CD14-positive monocyte (primary cell): ENCODE results near the gene TMEM63C. TPM values are rescaled to one million over a fixed set of nuclear protein-coding genes. Genes with fewer than 3 reads are reported as not detected.

Experiments used
- DNase-seq, 3 donors: peaks; one replicate each; pipeline ENCODE4 v3.0.0-alpha.2; 2011 to 2022
- H2AFZ ChIP-seq: 2 replicates; pipeline ENCODE4 v1.6.0; 2012; ENCODE audit warnings: mild to moderate bottlenecking, low read depth, low read length, inconsistent platforms; ENCODE audit not compliant: insufficient read depth, poor library complexity, severe bottlenecking
- H3K27ac ChIP-seq, 2 donors: 1 replicate in 1 of 2; 2 replicates in 1 of 2; pipeline ENCODE4 v1.5.1; 2012 to 2013; ENCODE audit warnings: low read length in 2 of 2, control low read depth in 1 of 2, inconsistent platforms in 1 of 2, low read depth in 1 of 2, mild to moderate bottlenecking in 1 of 2
- H3K27me3 ChIP-seq, 2 donors: one replicate each; pipeline versions ENCODE4 v1.6.0 to v1.6.1; 2011 to 2013; ENCODE audit warnings: low read length in 2 of 2; ENCODE audit not compliant: control insufficient read depth in 2 of 2, insufficient read depth in 2 of 2
- H3K36me3 ChIP-seq, 2 donors: replicated peaks in 1 of 2; 1 replicate in 1 of 2; 2 replicates in 1 of 2; pipeline versions ENCODE4 v1.5.1 to v1.6.1; 2012 to 2013; ENCODE audit warnings: low read length in 2 of 2, control low read depth in 1 of 2, inconsistent platforms in 1 of 2, mild to moderate bottlenecking in 1 of 2; ENCODE audit not compliant: insufficient read depth in 2 of 2, control insufficient read depth in 1 of 2
- H3K4me1 ChIP-seq, 2 donors: 1 replicate in 1 of 2; 2 replicates in 1 of 2; pipeline versions ENCODE4 v1.5.1 to v1.6.1; 2012 to 2013; ENCODE audit warnings: low read length in 2 of 2, control low read depth in 1 of 2, inconsistent platforms in 1 of 2, mild to moderate bottlenecking in 1 of 2, moderate library complexity in 1 of 2; ENCODE audit not compliant: insufficient read depth in 2 of 2, control insufficient read depth in 1 of 2
- H3K4me2 ChIP-seq: replicated peaks from 2 replicates; pipeline ENCODE3; 2012; ENCODE audit warnings: low read length, moderate library complexity, mild to moderate bottlenecking; ENCODE audit not compliant: poor library complexity, severe bottlenecking; ENCODE audit errors: extremely low read depth
- H3K4me3 ChIP-seq, 3 experiments: fragments of 200-600 bp in 1 of 3; sonication (generic) in 1 of 3; replicated peaks in 1 of 3; 1 replicate in 2 of 3; 2 replicates in 1 of 3; pipeline ENCODE4 v1.5.1; 2011 to 2013; ENCODE audit warnings: low read length in 3 of 3, mild to moderate bottlenecking in 3 of 3, control low read depth in 2 of 3, low read depth in 2 of 3, inconsistent platforms in 1 of 3, moderate library complexity in 1 of 3
- H3K79me2 ChIP-seq: 2 replicates; pipeline ENCODE4 v1.6.0; 2012; ENCODE audit warnings: mild to moderate bottlenecking, control low read depth, inconsistent platforms, low read length, moderate library complexity; ENCODE audit not compliant: insufficient read depth
- H3K9ac ChIP-seq: 2 replicates; pipeline ENCODE4 v1.6.0; 2017; ENCODE audit warnings: low read length, mild to moderate bottlenecking; ENCODE audit not compliant: insufficient read depth, poor library complexity, severe bottlenecking
- H3K9me3 ChIP-seq, 2 donors: replicated peaks in 1 of 2; 1 replicate in 1 of 2; 2 replicates in 1 of 2; pipeline versions ENCODE4 v1.5.1 to v1.6.1; 2012 to 2013; ENCODE audit warnings: low read length in 2 of 2, control low read depth in 1 of 2; ENCODE audit not compliant: control insufficient read depth in 1 of 2, insufficient read depth in 1 of 2
- H4K20me1 ChIP-seq: 2 replicates; pipeline ENCODE4 v1.6.0; 2012; ENCODE audit warnings: mild to moderate bottlenecking, low read length, control low read depth, moderate library complexity; ENCODE audit not compliant: insufficient read depth
- H3K27ac Mint-ChIP-seq, 7 donors: one replicate each; pipeline ENCODE4 v1.8.0; 2020; ENCODE audit warnings: mild to moderate bottlenecking in 7 of 7, mixed read lengths in 7 of 7, moderate library complexity in 6 of 7, inconsistent platforms in 2 of 7
- H3K27me3 Mint-ChIP-seq, 3 donors: one replicate each; pipeline ENCODE4 v1.8.0; 2021 to 2022; ENCODE audit warnings: low read depth in 3 of 3, mild to moderate bottlenecking in 3 of 3, mixed read lengths in 3 of 3, moderate library complexity in 3 of 3, inconsistent platforms in 1 of 3
- H3K36me3 Mint-ChIP-seq, 2 donors: one replicate each; pipeline ENCODE4 v1.8.0; 2020; ENCODE audit warnings: mixed read lengths in 2 of 2, inconsistent platforms in 1 of 2, mild to moderate bottlenecking in 1 of 2
- H3K4me1 Mint-ChIP-seq: one replicate; pipeline ENCODE4 v1.8.0; 2020; ENCODE audit warnings: mild to moderate bottlenecking, mixed read lengths
- H3K4me3 Mint-ChIP-seq, 2 donors: one replicate each; pipeline ENCODE4 v1.8.0; 2020; ENCODE audit warnings: mild to moderate bottlenecking in 2 of 2, mixed read lengths in 2 of 2, moderate library complexity in 1 of 2
- H3K9me3 Mint-ChIP-seq, 7 donors: one replicate each; pipeline ENCODE4 v1.8.0; 2020 to 2022; ENCODE audit warnings: mixed read lengths in 7 of 7, mild to moderate bottlenecking in 6 of 7, moderate library complexity in 6 of 7, inconsistent platforms in 2 of 7
- CTCF ChIP-seq: fragments of 200-600 bp; IDR thresholded peaks from one replicate; pipeline ENCODE4 v1.8.0; 2022; ENCODE audit warnings: antibody characterized with exemption, mild to moderate bottlenecking
- WGBS: methylation state at CpG from one replicate; pipeline ENCODE4 v1.1.5; 2013; ENCODE audit warnings: missing lambda C conversion rate; ENCODE audit not compliant: insufficient coverage; 5-methylcytosine and 5-hydroxymethylcytosine counted together
- intact Hi-C, 2 donors: fragments of 100-400 bp; cut with micrococcal nuclease; formaldehyde crosslinking; loops; one replicate each; pipeline versions ENCODE4 v1.15.0 to v1.15.1; 2023
- polyA plus RNA-seq, 3 donors: library from polyadenylated mRNA; depleted of rRNA in 1 of 3; unstranded in 2 of 3; stranded (reverse) in 1 of 3; fragments of 300-500 nt in 2 of 3; fragments of >200 nt in 1 of 3; fragmentation: Illumina TruSeq in 2 of 3; gene quantifications; 1 replicate in 2 of 3; 2 replicates in 1 of 3; pipeline ENCODE4 v1.2.3, GENCODE V29; 2012 to 2021

The TMEM63C gene
- polyA plus RNA-seq, 3 donors: 0.78 to 4.4 TPM; not detected in 1

- H3K9me3 ChIP-seq: no peaks in the 10 kb centered on the region
- peak; percentile 51 to 85 (median 70) for DNase-seq
- H3K36me3 ChIP-seq: peaks cover 5 to 10% of the 10 kb centered on the region in 2 donors
- 95% methylated on average over 2 of the region's 4 CpGs for WGBS
- no peak overlapping the region for H3K4me3 ChIP-seq
- H3K9ac ChIP-seq: no peak overlapping the region
- no peak for TF ChIP-seq CTCF
- intact Hi-C loops: no loop called here
- peaks cover 5 to 9% of the 10 kb centered on the region in 2 donors for H3K4me1 ChIP-seq
- peak overlapping the region in 1 of 2 donors; percentile 65 for H3K27ac ChIP-seq
- Mint-ChIP-seq H3K4me3 (no peak overlapping the region), H3K36me3 (peaks cover 13 to 17% of the 10 kb centered on the region in 2 donors), H3K27ac (peak overlapping the region in 6 of 7 donors; percentile 47 to 90 (median 71)), H3K9me3 (no peaks in the 10 kb centered on the region), H3K27me3 (no peaks in the 10 kb centered on the region), H3K4me1 (peaks cover 17% of the 10 kb centered on the region)
- no peaks in the 10 kb centered on the region for H3K79me2 ChIP-seq
- no peak overlapping the region for H3K4me2 ChIP-seq
- H3K27me3 ChIP-seq: no peaks in the 10 kb centered on the region
- H2AFZ ChIP-seq: no peak overlapping the region
- H4K20me1 ChIP-seq: no peaks in the 10 kb centered on the region
Observed at GRCh38 chr14:77303417-77304156, 122.0 kb downstream of the TMEM63C start.

GRCh38 chr14:77305696-77306095 is 124.1 kb downstream of the TMEM63C start:
- Histone ChIP-seq H4K20me1 (no peaks in the 10 kb centered on the region), H3K27ac (no peak overlapping the region), H3K27me3 (no peaks in the 10 kb centered on the region), H3K4me1 (peaks cover 12 to 18% of the 10 kb centered on the region in 2 donors), H3K79me2 (no peaks in the 10 kb centered on the region), H3K36me3 (peaks cover 5% of the 10 kb centered on the region in 2 donors), H3K4me3 (no peak overlapping the region), H3K9ac (no peak overlapping the region), H2AFZ (no peak overlapping the region), H3K4me2 (no peak overlapping the region), H3K9me3 (no peaks in the 10 kb centered on the region)
- no peak for TF ChIP-seq CTCF
- 91% methylated on average over 4 of the region's 4 CpGs for WGBS
- no peak for DNase-seq
- peaks cover 13 to 18% of the 10 kb centered on the region in 2 donors for H3K36me3 Mint-ChIP-seq
- no peak overlapping the region for H3K27ac Mint-ChIP-seq
- no peak overlapping the region for H3K4me3 Mint-ChIP-seq
- intact Hi-C loops: no loop called here
- peaks cover 0 to 2% (median 0%) of the 10 kb centered on the region in 3 donors for H3K27me3 Mint-ChIP-seq
- peaks cover 0 to under 1% (median 0%) of the 10 kb centered on the region in 7 donors for H3K9me3 Mint-ChIP-seq
- peaks cover 22% of the 10 kb centered on the region for H3K4me1 Mint-ChIP-seq
